COR-L47 (cell line): Measurements from ENCODE around the gene EVI5.
"Not testable (repeated sequence)": the region's sequence is repeated elsewhere in the genome, so short reads cannot be mapped to it uniquely, and the experiment has no call there.

Experiments used
- DNase-seq: peaks from one replicate; lab custom pipeline; 2025; lab: John Stamatoyannopoulos, UW

Gene EVI5

DNA sequence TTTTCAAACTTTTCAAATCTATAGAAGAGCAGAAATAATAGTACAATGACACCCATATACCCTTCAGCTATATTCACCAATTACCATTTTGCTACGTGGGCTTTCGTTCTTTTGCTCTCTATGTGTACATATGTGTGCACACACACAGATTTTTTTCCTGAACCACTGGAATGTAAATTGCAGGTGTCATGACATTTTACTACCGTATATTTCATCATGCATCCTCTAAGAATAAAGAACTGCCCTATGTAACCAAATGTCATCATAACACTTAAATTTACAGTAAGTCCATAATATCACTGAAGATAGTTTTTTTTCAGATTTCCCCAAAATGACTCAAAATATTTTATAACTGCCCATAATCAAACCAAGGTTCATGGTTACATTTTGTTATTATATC lies 209.8 kb downstream of the EVI5 start:
- DNase-seq = no peak

DNA sequence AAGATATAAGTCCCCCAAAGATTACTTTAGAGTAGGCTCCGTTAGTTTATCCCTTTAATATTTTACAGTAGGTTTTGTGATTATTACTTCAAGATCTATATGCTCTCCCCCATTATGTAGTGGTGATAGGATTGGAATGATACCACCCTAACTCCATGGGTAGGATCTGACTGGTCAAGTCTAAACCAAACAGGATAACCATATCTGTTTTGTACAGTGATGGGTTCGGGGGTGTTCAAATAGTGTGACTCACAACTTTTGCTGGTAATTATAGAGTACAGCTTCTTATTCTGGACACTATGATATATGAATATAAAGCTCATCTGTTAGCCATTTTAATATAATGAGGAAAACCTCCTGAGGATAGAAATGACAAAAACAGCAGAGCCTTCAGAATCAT lies 212.4 kb downstream of the EVI5 start:
- no peak for DNase-seq

GRCh38 chr1:92571578-92571977 lies 213.3 kb downstream of the EVI5 start:
- DNase-seq = no peak

GRCh38 chr1:92567211-92567868 lies 217.6 kb downstream of the EVI5 start:
- no peak for DNase-seq

- DNase-seq = no peak
These were observed 221.3 kb downstream of the EVI5 start for GRCh38 chr1:92563457-92564216.

- no peak for DNase-seq
These were observed 228.6 kb downstream of the EVI5 start for GRCh38 chr1:92556350-92556749.

DNA sequence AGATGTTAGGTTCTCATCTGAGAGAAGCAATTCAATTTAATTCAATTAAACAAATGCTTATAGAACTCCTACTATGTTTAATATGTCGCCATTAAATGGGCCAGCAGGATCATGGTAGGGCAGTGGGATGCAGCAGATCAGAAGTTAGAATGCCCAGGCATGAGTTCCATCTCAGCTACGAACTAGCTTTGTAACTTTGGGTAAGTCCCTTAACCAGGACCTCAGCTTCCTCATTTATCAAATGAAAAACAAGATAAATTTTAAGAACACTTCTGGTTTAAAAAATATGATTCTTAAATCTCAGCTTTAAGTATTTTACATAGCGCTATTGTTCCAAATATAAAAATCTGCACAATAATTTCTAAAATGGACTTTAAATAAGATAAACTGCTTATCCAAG lies 230.7 kb downstream of the EVI5 start:
- no peak for DNase-seq

GRCh38 chr1:92551916-92552315 lies 233.0 kb downstream of the EVI5 start:
- DNase-seq = no peak

DNA sequence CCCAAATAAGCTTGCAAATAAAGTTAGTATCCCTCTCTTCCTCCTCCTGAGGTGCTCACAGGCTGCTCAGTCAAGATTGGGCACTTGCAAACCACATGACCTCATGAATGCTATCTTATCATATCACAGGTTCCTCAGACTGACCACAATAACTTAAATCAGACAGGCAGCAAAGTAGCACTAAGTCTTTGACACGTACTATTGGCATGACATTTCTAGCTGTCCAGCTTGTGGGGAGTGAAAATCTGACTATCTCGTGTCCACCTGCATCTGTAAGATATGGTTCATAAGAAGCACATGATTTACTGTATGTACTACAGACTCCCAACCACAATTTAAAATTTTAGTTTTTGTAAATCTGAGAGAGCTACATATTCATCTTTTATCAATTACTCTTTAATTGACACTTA lies 240.1 kb downstream of the EVI5 start:
- DNase-seq = no peak

GRCh38 chr1:92543131-92544055 lies 241.5 kb downstream of the EVI5 start:
- no peak for DNase-seq

DNA sequence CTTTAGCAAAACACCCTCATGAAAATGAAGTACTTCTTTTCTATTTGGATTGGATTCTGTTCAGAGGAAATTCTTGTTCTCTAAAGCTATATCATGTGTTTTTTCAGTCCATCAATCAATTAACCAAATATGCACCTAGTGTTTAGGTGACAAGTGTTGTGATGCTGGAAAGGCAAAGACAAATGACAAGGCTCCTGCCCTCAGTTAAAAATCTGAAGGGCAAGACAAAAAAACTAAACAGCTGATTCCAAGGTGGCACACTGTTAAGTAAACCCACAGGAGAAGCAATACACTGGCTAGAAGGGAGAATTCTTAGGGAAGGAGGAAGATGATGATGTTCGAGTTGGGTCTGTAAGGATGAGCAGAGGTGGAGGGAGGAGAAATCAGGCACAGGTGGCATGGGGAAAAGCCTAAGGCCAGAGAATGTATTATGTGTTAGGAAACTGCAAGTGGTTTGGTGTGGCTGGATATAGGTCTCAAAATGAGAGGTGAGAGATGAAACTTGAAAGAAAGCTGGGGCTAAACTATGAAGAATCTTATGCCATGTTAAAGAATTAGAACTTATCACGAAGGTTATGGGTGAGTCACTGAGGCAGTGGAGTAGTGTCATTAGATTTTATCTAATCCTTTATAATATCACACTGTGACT lies 246.4 kb downstream of the EVI5 start:
- no peak for DNase-seq

DNA sequence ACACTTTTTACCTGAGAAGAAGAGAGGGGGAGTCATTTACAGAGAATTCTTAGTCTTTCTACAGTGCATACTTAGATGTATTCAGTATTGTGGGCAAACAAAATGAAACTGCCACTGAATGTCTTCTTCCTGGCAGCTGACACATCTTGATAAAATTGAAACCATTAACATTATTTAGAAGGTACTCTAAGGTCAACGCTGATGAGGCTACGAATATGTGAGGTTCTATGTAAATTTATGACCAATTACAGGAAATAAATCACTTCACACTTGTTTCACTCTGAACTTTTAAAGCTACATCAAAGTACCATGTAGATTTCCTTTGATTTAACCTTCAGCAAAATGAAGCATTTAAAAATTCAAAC lies 246.9 kb downstream of the EVI5 start:
- no peak for DNase-seq

GRCh38 chr1:92536980-92537884 lies 247.7 kb downstream of the EVI5 start:
- no peak for DNase-seq

- no peak for DNase-seq
These were observed 248.5 kb downstream of the EVI5 start for GRCh38 chr1:92536211-92536979.

DNA sequence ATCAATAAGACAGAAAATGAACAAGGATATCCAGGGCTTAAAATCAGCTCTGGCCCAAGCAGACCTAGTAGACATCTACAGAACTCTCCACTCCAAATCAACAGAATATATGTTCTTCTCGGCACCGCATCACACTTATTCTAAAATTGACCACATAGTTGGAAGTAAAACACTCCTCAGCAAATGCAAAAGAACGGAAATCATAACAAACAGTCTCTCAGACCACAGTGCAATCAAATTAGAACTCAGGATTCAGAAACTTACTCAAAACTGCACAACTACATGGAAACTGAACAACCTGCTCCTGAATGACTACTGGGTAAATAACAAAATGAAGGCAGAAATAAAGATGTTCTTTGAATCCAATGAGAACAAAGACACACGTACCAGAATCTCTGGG lies 252.5 kb downstream of the EVI5 start:
- DNase-seq = not testable (repeated sequence)

GRCh38 chr1:92531939-92532338 lies 253.0 kb downstream of the EVI5 start:
- not testable (repeated sequence) for DNase-seq

GRCh38 chr1:92527670-92528069 lies 257.2 kb downstream of the EVI5 start:
- no peak for DNase-seq

DNA sequence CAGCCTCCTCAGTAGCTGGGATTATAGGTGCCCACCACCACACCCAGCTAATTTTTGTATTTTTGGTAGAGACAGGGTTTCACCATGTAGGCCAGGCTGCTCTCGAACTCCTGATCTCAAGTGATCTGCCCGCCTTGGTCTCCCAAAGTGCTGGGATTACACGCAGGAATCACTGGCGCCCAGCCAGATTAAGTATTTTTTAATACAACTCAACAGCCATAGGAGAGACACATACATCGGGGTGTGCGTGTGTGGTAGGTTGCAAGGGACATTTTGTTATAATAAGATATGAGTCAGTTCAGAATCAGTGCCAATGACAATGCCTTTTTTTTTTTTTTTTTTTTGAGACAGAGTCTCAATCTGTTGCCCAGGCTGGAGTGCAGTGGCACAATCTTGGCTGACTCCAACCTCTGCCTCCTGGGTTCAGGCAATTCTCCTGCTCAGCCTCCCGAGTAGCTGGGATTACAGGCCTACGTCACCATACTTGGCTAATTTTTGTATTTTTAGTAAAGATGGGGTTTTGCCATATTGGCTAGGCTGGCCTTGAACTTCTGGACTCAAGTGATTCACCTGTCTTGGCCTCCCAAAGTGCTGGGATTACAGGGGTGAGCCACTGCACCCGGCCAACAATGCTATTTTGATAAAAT lies 259.8 kb downstream of the EVI5 start:
- not testable (repeated sequence) for DNase-seq

- DNase-seq = no peak
These were observed 265.9 kb downstream of the EVI5 start for GRCh38 chr1:92519043-92519442.

GRCh38 chr1:92516574-92516973 lies 268.3 kb downstream of the EVI5 start:
- no peak for DNase-seq
